GM10266 (cell line): ENCODE measurements around the gene SPRR4.

Source experiments
- DNase-seq: peaks from one replicate; pipeline ENCODE4 v3.0.0; 2012; ENCODE audit errors: extremely low spot score
- TF ChIP-seq, protein P1 (sequence below): IDR thresholded peaks from 2 replicates; pipeline ENCODE4 v1.5.1; 2012; ENCODE audit warnings: mild to moderate bottlenecking, low read depth; ENCODE audit not compliant: control insufficient read depth, insufficient read depth; ENCODE audit errors: missing control alignments

Gene SPRR4

DNA sequence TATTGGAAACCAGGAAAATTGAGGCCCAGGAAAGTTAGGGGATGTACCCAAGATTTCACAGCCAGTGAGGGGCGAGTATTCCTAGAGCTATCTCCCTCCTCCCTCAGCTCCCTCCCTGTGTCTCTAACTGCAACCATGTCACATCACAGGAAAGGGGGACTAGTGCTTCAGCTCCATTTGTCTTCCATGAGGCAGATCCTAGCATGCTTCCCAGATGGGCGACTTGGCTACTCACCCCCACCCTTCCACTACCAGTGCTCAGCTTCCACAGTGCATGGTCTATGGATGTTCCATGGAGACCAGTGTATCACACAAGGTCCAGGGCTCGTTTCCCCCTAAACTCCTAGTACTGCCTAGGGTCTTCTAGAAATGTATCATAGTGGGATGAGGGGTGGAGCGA is 4.6 kb upstream of the SPRR4 start:
- TF ChIP-seq, protein P1, sequence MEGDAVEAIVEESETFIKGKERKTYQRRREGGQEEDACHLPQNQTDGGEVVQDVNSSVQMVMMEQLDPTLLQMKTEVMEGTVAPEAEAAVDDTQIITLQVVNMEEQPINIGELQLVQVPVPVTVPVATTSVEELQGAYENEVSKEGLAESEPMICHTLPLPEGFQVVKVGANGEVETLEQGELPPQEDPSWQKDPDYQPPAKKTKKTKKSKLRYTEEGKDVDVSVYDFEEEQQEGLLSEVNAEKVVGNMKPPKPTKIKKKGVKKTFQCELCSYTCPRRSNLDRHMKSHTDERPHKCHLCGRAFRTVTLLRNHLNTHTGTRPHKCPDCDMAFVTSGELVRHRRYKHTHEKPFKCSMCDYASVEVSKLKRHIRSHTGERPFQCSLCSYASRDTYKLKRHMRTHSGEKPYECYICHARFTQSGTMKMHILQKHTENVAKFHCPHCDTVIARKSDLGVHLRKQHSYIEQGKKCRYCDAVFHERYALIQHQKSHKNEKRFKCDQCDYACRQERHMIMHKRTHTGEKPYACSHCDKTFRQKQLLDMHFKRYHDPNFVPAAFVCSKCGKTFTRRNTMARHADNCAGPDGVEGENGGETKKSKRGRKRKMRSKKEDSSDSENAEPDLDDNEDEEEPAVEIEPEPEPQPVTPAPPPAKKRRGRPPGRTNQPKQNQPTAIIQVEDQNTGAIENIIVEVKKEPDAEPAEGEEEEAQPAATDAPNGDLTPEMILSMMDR: no peak
- DNase-seq: no peak

DNA sequence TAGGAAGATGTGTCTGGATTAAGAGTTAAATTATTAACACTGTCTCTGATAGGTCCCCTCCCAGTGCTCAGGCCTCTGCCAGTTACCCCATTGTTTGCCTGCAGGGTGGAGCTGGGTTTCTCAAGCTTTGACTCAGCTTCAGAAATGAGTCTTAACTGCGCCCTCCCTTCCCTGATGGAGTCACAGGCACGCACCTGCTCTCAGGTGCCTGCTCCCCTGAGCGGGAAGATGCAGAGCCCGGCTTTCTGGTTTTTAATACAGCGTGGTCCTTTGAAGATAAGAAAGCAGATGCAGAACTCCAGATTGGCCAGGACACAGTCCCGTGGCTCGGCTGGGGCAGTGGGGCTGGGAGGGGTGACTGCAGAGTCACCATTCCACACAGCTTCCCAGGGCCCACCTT is 3.2 kb upstream of the SPRR4 start:
- TF ChIP-seq, protein P1: no peak
- DNase-seq: no peak

DNA sequence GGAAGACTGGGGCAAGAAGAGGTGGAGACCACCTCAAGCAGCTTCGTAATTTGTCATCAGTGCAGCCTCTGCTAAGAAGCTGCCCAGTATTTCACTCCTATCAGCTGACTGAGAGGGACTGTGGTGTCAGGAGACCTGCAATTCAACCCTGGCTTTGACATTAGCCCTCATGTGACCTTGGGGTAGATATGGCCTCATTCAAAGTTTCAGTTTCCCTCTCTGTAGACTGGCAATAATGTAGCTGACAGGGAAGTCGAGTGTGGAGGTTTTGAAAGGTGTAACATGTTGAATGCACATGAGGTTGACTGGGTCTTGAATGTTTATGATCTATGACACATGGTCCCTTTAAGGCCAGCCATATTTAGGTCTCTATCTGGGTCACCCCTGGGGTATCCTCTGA is 2.2 kb upstream of the SPRR4 start:
- TF ChIP-seq, protein P1: no peak
- no peak for DNase-seq

DNA sequence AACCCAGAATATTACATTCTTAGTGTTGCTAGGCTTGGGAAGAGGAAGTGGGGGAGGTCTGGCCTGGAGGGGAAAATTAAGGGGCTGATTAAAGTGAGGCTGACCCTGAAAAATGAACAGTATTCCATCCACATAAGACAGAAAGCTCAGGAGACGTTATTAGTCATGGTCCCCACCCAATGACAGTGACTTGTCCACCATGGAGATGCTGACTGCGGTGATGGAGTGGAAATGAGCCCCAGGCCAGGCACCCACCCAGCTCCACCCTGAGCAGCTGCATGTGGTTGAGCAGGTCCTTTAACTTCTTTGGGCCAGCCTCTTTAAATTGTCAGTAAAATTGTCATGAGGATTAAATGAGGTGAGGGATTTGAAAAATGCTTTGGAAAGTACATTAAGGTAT is 1.4 kb upstream of the SPRR4 start:
- TF ChIP-seq, protein P1: no peak

DNA sequence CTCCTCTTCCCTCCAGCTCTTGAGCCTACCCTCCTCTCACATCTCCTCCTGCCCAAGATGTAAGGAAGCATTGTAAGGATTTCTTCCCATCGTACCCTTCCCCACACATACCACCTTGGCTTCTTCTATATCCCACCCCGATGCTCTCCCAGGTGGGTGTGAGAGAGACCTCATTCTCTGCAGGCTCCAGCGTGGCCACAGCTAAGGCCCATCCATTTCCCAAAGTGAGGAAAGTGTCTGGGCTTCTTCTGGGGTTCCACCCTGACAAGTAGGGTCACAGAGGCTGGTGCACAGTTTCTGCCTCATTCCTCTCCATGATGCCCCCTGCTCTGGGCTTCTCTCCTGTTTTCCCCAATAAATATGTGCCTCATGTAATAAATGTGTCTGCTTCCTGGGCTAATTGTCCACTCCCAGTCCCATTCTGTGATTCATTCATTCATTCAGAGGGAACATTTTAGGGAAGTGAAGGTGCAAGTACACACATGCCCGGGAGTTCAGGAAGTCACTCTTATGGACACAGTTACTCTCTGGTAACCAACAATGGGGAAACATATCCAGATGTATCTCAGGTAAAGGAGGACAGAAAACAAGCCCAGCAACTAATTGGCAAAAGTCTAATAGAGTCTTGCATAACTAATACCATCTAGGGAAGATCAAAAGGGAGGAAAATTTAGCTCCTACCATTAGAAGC is 1.9 kb downstream of the SPRR4 start:
- no peak for DNase-seq
- TF ChIP-seq, protein P1: no peak

More for the DNA sequence above, 1.4 kb upstream of the SPRR4 start:
- DNase-seq: no peak

DNA sequence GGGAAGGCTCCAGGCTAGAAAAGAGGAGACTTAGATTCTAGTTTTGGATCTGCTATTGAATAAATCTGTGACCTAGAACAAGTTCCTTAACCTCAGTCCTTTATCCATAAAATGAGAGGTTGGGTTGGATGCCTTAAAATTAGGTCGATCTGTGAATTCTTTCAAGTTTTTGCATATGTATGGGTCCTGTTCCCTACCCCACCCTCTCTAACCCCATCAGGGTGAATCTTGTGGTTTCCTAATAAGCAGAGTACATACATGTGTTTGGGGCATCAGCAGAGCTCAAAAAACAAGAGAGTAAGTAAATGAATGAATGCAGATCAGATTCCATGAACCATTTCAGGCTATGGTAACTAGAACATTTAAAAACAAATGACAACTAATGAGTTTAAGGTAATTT is 6.2 kb downstream of the SPRR4 start:
- DNase-seq: no peak
- TF ChIP-seq, protein P1: no peak

DNA sequence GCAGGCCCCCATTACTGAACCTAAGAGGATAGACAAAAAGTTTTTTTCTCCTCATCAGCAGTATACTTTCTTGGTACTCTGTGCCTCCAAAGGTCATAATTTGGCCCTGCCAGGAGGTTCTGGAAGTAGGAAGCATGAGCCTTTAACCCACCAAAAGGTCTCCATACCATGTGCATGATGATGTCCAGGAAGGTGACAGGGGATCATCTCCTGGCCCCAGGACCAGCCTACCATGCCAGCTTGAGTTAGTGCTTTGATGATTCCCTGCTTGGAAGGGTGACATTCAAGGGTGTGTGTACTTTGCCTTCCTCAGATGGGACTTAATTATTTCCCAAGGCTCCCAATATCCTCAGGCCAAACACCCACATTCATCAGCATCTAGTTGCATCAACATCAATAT is 7.2 kb downstream of the SPRR4 start:
- no peak for DNase-seq
- TF ChIP-seq, protein P1: no peak
